Lung (tissue), 12 donors: ENCODE data around the gene MAL. TPM values are rescaled to one million over a fixed set of nuclear protein-coding genes. Genes with fewer than 3 reads are reported as not detected.

Experiments used
- ATAC-seq: fragments of 200-7000 bp; cut with Tn5 transposase; one replicate; pipeline ENCODE4 v1.9.1; 2020; ENCODE audit warnings: moderate number of reproducible peaks; ENCODE audit not compliant: insufficient read depth, low FRiP score
- DNase-seq, 3 donors: peaks; one replicate each; pipeline ENCODE4 v3.0.0-alpha.2; 2013 to 2017
- H3K27ac ChIP-seq, 2 donors: one replicate each; pipeline ENCODE4 v1.5.1; 2013; ENCODE audit warnings: mild to moderate bottlenecking in 2 of 2, moderate library complexity in 2 of 2, control low read depth in 1 of 2, inconsistent platforms in 1 of 2, low read depth in 1 of 2, low read length in 1 of 2
- H3K27me3 ChIP-seq, 3 donors: one replicate each; pipeline ENCODE4 v1.5.1; 2013; ENCODE audit warnings: low read length in 2 of 3; ENCODE audit not compliant: control insufficient read depth in 3 of 3, insufficient read depth in 3 of 3
- H3K36me3 ChIP-seq, 4 donors: one replicate each; pipeline ENCODE4 v1.5.1; 2013; ENCODE audit warnings: low read length in 4 of 4, mild to moderate bottlenecking in 1 of 4, moderate library complexity in 1 of 4; ENCODE audit not compliant: control insufficient read depth in 4 of 4, insufficient read depth in 4 of 4
- H3K4me1 ChIP-seq, 5 donors: one replicate each; pipeline ENCODE4 v1.5.1; 2013; ENCODE audit warnings: low read length in 5 of 5, mild to moderate bottlenecking in 2 of 5, moderate library complexity in 1 of 5; ENCODE audit not compliant: control insufficient read depth in 5 of 5, insufficient read depth in 5 of 5
- H3K4me3 ChIP-seq: one replicate; pipeline ENCODE4 v1.5.1; 2013; ENCODE audit warnings: mild to moderate bottlenecking, control low read depth, moderate library complexity
- H3K9ac ChIP-seq, 2 donors: one replicate each; pipeline ENCODE4 v1.5.1; 2013; ENCODE audit warnings: low read length in 2 of 2, control low read depth in 1 of 2; ENCODE audit not compliant: insufficient read depth in 1 of 2
- H3K9me3 ChIP-seq, 4 donors: one replicate each; pipeline ENCODE4 v1.5.1; 2013; ENCODE audit warnings: low read length in 3 of 4, mild to moderate bottlenecking in 1 of 4, moderate library complexity in 1 of 4; ENCODE audit not compliant: control insufficient read depth in 4 of 4, insufficient read depth in 3 of 4
- WGBS, 2 donors: extraction: QIAGEN DNeasy Blood & Tissue Kit; methylation state at CpG; one replicate each; pipeline ENCODE4 v1.1.7; 2013; 5-methylcytosine and 5-hydroxymethylcytosine counted together
- polyA plus RNA-seq, 2 donors: library from polyadenylated mRNA; stranded (reverse); fragments of 200-250 nt; gene quantifications; one replicate each; pipeline ENCODE4 v1.2.1, GENCODE V29; 2013
- total RNA-seq, 2 donors: library from RNA; depleted of rRNA in 1 of 2; stranded (reverse); fragments of >200 nt in 1 of 2; gene quantifications; one replicate each; pipeline ENCODE4 v1.2.1, GENCODE V29; 2014 to 2021
- TF ChIP-seq, protein P1 (sequence below): IDR thresholded peaks from 2 replicates; pipeline ENCODE4 v1.5.1; 2012; ENCODE audit warnings: mild to moderate bottlenecking; ENCODE audit errors: control extremely low read depth, extremely low read depth
- donor health status: control.
- donor health status: control.
- donor health status: Bipolar disorder and iron deficiency.
- donor health status: healthy.
- donor health status: DM: yes; HTN: yes; CAD: no.

The MAL gene
- total and polyA plus RNA-seq, 4 donors: 1.3 to 19.0 (median 10.5) TPM

DNA sequence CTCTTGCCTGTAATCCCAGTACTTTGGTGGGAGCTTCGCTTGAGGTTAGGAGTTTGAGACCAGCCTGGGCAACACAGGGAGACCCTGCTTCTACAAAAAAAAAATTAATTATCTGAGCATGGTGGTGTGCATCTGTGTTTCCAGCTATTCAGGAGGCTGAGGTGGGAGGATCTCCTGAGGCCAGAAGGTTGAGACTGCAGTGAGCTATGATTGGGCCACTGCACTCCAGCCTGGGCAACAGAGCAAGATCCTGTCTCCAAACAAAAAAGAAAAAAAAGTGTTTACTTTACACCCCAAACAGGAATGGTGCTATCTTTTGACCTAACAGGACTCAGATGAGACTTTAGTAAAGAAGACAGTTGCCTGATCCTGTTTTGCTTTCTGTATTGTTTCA, 35.6 kb downstream of the MAL start:
- WGBS, 2 donors: 95 to 96% methylated on average over 1 of the region's 1 CpG
- no peak overlapping the region for H3K9ac ChIP-seq
- ATAC-seq (no peak), DNase-seq (no peak)
- H3K27ac ChIP-seq: no peak overlapping the region
- H3K4me1 ChIP-seq: no peaks in the 10 kb centered on the region
- no peaks in the 10 kb centered on the region for H3K36me3 ChIP-seq
- no peaks in the 10 kb centered on the region for H3K27me3 ChIP-seq
- TF ChIP-seq, protein P1, sequence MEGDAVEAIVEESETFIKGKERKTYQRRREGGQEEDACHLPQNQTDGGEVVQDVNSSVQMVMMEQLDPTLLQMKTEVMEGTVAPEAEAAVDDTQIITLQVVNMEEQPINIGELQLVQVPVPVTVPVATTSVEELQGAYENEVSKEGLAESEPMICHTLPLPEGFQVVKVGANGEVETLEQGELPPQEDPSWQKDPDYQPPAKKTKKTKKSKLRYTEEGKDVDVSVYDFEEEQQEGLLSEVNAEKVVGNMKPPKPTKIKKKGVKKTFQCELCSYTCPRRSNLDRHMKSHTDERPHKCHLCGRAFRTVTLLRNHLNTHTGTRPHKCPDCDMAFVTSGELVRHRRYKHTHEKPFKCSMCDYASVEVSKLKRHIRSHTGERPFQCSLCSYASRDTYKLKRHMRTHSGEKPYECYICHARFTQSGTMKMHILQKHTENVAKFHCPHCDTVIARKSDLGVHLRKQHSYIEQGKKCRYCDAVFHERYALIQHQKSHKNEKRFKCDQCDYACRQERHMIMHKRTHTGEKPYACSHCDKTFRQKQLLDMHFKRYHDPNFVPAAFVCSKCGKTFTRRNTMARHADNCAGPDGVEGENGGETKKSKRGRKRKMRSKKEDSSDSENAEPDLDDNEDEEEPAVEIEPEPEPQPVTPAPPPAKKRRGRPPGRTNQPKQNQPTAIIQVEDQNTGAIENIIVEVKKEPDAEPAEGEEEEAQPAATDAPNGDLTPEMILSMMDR: no peak
- H3K4me3 ChIP-seq: no peak overlapping the region
- H3K9me3 ChIP-seq: no peaks in the 10 kb centered on the region

DNA sequence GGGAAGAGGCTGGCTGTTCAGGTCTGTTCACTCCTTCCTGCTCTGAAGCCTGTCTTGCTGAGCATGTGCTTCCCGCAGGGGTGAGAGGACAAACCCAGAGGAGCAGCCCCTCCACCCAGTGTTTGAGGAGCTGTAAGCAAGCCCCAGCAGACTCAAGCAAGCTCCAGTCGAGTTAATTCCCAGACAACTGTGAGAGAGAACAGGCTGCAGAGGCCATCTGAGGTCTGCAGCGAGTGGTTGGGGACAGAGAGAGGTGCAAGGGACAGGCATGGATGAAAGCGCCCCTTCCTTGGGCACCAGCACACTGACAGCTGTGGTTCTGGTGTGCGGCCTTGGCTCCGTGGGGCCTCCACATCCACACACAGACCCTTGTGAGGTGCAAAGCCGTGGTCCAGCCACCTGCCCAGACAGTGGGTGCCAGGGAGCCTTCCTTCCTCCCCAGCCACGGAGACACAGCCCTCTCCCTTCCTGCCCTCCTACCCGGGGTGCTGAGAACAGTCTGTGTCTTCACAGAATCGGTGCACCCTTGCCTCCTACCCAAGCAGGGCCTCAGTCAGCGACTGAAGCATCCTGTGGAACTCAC, 36.2 kb downstream of the MAL start:
- WGBS, 2 donors: 67 to 71% methylated on average over 11 of the region's 11 CpGs
- no peak overlapping the region for H3K27ac ChIP-seq
- H3K4me3 ChIP-seq: no peak overlapping the region
- H3K9ac ChIP-seq: no peak overlapping the region
- TF ChIP-seq, protein P1: no peak
- no peaks in the 10 kb centered on the region for H3K9me3 ChIP-seq
- H3K36me3 ChIP-seq: no peaks in the 10 kb centered on the region
- H3K4me1 ChIP-seq: no peaks in the 10 kb centered on the region
- DNase-seq (no peak), ATAC-seq (no peak)
- H3K27me3 ChIP-seq: no peaks in the 10 kb centered on the region

DNA sequence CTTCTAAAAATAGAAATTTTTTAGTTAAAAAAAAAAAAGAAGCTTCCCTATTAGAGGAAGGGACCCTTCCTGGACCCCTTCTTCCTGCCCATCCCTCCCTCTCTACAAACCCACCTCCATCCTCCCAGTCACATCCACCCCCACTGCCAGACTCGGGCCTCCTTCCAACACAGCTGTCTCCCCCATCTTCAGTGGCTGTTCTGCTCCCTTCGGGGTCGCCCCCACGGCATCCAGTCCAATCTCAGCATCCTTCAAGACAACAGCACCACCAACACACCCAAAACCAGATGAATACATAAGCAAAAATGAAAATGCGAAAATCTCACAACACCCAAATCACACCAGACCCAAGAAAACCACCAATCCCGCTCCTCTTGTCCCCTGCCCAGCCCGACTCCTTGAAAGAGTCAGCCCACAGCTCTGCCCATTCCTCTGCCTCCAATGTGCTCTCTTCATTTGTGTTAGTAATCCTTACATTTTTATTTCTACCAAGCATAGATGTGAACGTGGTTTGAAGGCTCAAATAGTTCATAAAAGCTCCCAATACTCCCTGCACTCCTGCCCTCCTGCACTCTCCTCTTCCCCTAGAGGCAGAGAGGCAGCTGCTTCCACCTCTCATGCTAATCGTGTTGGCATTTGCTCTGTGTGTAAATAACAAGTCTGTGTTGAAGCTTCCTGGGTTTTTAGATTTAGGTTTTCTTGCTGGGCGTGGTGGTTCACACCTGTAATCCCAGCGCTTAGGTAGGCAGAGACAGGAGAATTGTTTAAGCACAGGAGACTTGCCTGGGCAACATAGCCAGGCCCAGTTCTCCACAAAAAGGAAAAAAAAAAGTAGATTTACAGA, 37.0 kb downstream of the MAL start:
- no peak for DNase-seq

More for the DNA sequence above, 37.0 kb downstream of the MAL start:
- Histone ChIP-seq H3K27ac (no peak overlapping the region), H3K9me3 (no peaks in the 10 kb centered on the region), H3K9ac (no peak overlapping the region), H3K4me1 (no peaks in the 10 kb centered on the region), H3K36me3 (no peaks in the 10 kb centered on the region), H3K27me3 (no peaks in the 10 kb centered on the region), H3K4me3 (no peak overlapping the region)
- WGBS, 2 donors: 73 to 79% methylated on average over 11 of the region's 11 CpGs
- TF ChIP-seq, protein P1: no peak
- ATAC-seq: no peak
